HG03521 (cell line): ENCODE results near the gene STAT1.
A peak's percentile ranks its signal among the peaks of the same experiment; 100 is the strongest.

ENCODE experiments used
- ATAC-seq: cut with Tn5 transposase; IDR thresholded peaks from one replicate; pipeline ENCODE4 v1.9.1; 2021; ENCODE audit warnings: mild to moderate bottlenecking, moderate library complexity; ENCODE audit not compliant: unreplicated experiment

Gene STAT1

GRCh38 chr2:191032588-191033429 lies 18.8 kb upstream of the STAT1 start:
- no peak for ATAC-seq

- no peak for ATAC-seq
Observed at GRCh38 chr2:191031256-191031655, 17.3 kb upstream of the STAT1 start.

- ATAC-seq: peak; percentile 90
Observed at GRCh38 chr2:191030521-191031154, 16.7 kb upstream of the STAT1 start.

- no peak for ATAC-seq
Observed at GRCh38 chr2:191029280-191029950, 15.4 kb upstream of the STAT1 start.

GRCh38 chr2:191026377-191026776 lies 12.4 kb upstream of the STAT1 start:
- no peak for ATAC-seq

GRCh38 chr2:191025135-191025534 lies 11.2 kb upstream of the STAT1 start:
- no peak for ATAC-seq

GRCh38 chr2:191023235-191023679 lies 9.3 kb upstream of the STAT1 start:
- no peak for ATAC-seq

- peak; percentile 20 for ATAC-seq
Observed at GRCh38 chr2:191020742-191021381, 6.9 kb upstream of the STAT1 start.

- peak; percentile 68 for ATAC-seq
Observed at GRCh38 chr2:191020221-191020741, 6.3 kb upstream of the STAT1 start.

GRCh38 chr2:191019376-191019775 lies 5.4 kb upstream of the STAT1 start:
- no peak for ATAC-seq

GRCh38 chr2:191018643-191019119 lies 4.7 kb upstream of the STAT1 start:
- ATAC-seq: no peak

GRCh38 chr2:191018048-191018447 lies 4.1 kb upstream of the STAT1 start:
- ATAC-seq: no peak

- ATAC-seq: no peak
Observed at GRCh38 chr2:191015831-191016230, 1.9 kb upstream of the STAT1 start.

GRCh38 chr2:191015239-191015638 lies 1.3 kb upstream of the STAT1 start:
- no peak for ATAC-seq

GRCh38 chr2:191014653-191015020 lies 666 bp upstream of the STAT1 start:
- ATAC-seq: peak; percentile 3

- no peak for ATAC-seq
Observed at GRCh38 chr2:191013682-191013931, 364 bp downstream of the STAT1 start.

- no peak for ATAC-seq
Observed at GRCh38 chr2:191012845-191013681, 908 bp downstream of the STAT1 start.

- no peak for ATAC-seq
Observed at GRCh38 chr2:191012346-191012745, 1.6 kb downstream of the STAT1 start.

GRCh38 chr2:191010887-191011885 lies 2.8 kb downstream of the STAT1 start:
- ATAC-seq: no peak
